ENCODE measurements around the gene RBM42.

DNA sequence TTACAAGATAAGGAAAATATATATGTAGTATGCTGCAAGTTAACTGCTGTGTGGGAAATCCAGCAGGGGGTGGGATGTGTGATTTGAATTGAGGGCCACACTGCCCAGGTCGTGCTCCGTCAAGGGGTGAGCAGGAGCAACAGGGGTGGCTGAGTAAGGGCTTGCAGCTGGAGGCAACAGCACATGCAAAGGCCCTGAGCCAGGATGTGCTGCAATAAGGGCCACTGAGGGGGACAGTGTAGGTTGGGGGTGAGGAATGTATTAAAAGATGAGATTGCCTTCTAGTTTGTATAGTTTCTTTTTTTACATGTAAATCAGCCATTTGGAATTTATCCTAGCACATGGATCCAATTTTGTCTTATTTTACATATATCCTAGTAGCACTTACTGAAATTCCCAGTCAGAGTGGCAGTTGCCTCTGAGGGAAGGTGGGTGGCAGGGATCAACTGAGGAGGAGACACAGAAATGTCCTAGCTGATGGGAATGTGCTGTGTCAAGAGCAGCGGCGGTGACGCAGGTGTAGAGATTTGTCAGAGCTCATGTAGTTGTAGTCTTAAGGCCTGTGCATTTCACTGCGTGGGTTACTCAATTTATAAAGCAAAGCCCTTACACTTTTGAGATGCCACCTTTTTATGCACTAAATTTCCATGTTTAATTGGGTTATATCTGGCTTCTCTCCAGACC lies 5.4 kb upstream of the RBM42 start:
- TF ChIP-seq EZH2 (IDR thresholded peaks at IDR 0.05; ENCODE audit: low read length, unreplicated experiment), result no peak
- TF ChIP-seq, protein P1, sequence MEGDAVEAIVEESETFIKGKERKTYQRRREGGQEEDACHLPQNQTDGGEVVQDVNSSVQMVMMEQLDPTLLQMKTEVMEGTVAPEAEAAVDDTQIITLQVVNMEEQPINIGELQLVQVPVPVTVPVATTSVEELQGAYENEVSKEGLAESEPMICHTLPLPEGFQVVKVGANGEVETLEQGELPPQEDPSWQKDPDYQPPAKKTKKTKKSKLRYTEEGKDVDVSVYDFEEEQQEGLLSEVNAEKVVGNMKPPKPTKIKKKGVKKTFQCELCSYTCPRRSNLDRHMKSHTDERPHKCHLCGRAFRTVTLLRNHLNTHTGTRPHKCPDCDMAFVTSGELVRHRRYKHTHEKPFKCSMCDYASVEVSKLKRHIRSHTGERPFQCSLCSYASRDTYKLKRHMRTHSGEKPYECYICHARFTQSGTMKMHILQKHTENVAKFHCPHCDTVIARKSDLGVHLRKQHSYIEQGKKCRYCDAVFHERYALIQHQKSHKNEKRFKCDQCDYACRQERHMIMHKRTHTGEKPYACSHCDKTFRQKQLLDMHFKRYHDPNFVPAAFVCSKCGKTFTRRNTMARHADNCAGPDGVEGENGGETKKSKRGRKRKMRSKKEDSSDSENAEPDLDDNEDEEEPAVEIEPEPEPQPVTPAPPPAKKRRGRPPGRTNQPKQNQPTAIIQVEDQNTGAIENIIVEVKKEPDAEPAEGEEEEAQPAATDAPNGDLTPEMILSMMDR (conservative IDR thresholded peaks at IDR 0.05; ENCODE audit: low read depth, low read length), result no peak
